Measurements from ENCODE around the gene TIMM17A. TPM values are rescaled to one million over a fixed set of nuclear protein-coding genes. Genes with fewer than 3 reads are reported as not detected.

TIMM17A gene
- 10 to 100 TPM; 38.8 to 47.5 TPM for total RNA-seq
- long read RNA-seq, donor 1, transcript TIMM17A-201 (6 exons, 1,659 nt) = major isoform, 17 of 24 reads
- long read RNA-seq, donor 1, partial matches to known transcripts = 3 of 24 reads
- long read RNA-seq, donor 1, other reads (novel, unspliced or antisense) = 3 of 24 reads
- long read RNA-seq, donor 2, transcript TIMM17A-201 (6 exons, 1,659 nt) = major isoform, 125 of 143 reads
- long read RNA-seq, donor 2, partial matches to known transcripts = 7 of 143 reads
- long read RNA-seq, donor 2, other reads (novel, unspliced or antisense) = 9 of 143 reads

DNA sequence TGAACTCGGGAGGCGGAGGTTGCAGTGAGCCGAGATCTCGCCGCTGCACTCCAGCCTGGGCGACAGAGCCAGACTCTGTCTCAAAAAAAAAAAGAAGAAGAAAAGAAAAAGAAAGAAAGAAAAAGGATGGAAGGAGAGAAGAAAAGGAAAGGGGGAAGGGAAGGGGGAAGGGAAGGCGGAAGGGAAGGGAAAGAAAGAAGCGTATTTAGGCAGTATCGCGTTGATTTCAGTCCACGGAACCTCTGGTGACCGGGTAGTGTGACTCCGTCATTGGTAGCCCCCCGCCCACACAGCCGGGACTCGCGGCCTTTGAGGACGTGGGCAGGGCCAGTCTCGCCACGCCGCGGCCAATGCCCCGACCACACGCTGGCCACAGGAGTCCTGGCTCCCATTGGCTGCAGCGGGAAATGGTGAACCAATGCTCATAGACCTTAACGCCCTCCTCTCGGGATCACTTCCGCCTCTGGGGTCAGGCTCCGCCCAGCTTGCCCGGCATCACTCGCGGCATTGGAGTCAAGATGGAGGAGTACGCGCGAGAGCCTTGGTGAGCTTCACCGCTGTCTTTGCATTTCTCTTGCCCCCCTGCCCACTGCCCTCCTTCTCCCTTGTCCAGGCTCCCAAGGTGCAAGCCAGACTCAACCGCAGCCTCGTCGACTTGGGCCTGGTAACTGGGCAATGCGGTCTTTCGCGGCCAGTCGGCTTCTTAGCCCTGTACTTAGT is at the start of gene TIMM17A:
Gene TIMM17A, plus strand, starts transcription at position 495 of the 720 bp plus-strand sequence. Its CDS starts 24 bp downstream, at position 519.
- intact Hi-C loops (cut with DNase I) = no loop called here
- DNase-seq (ENCODE audit: low spot score) = peak; percentile 99

DNA sequence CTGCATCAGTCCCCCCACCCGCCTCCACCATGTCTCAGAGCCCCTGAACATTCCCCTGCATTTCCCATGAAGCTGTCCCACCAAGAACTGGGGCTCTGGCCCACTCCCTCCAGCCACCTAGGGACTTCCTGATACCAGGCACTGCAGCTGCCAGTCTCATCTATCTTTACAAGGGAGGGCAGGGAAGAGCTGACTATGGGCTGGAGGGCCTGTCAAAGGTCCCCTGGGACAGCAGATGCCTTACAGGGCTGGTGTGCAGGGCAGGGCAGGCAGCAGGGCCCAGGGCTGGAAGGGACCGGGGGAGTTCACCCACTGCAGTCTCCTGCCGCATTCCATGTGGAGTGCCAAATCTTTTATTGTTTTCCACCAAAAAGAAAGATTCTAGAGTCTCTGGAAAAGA is 49.0 kb upstream of the TIMM17A start:
- DNase-seq (ENCODE audit: low spot score) = no peak
- intact Hi-C loops (cut with DNase I) = no loop called here

DNA sequence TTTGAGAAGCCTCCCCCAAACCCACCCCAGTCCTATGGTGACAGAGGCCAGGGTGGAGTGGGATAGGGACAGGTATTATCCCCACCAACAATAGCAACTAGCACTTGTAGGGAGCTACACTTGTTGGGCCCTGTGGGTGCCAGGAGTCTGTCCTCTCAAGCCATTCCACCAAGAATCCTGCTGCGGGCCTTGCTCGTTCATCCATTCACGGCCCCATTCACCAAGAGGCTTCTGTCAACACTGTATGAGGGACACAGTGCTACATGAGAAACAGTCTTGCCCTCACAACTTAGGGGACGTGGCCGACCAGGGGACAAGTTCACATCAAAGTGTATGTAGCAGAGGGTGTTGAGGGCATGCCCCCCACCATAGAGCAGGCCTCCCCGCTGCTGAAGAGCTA is 47.7 kb upstream of the TIMM17A start:
- DNase-seq (ENCODE audit: low spot score) = no peak
- intact Hi-C loops (cut with DNase I) = no loop called here

DNA sequence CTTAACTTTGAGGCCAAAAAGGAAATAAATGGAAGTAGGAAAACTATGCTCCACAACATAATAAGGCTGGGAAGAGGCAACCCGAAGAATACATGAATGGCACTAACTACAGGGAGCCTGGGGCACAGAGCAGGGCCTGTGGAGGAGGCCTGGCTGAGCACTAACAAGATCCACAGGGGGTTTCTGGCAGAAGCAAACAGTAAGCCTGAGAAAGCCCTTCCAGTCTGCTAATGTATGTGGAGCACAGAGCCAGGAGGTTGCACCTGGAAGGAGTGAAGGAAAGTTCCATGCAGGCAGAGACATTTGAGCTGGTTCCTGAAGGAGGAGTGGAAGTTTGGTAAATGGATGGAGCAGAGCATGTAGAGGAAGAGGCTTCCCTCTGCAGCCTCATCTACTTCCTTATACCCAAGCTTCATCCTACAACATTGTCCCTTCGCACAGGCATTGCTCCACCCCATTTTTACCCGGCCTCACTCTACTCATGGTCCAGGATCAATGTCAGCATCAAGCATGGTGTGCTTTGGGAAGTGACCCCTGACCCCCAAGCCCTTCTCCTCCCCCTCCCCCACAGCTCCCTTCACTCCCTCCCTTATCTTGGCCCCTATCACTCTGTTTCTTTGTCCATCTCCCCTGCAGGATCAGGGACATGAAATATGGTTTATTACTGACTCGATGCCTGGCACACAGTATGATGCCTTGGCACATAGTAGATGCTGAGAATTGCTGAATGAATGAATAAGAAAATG is 43.3 kb upstream of the TIMM17A start:
- DNase-seq (ENCODE audit: low spot score) = no peak
- intact Hi-C loops (cut with DNase I) = no loop called here

DNA sequence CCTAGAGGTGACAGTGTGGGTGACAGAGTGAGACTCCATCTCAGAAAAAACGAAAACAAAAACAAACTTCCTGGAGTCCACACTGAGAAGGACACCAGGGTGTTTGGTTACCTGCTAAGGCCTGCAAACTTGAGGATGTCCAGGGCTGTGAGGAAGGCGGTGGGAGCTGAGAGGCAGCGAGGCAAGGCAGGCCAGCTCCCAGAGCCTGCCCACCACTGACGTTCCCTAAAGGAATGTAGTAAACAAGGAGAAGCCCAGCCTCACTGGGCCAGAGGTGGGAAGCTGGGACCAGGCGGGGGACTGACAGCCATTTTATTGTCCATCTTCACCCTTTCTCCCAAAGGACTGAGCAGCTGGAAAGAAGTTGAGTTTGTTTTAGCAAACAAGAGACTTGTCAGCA is 42.5 kb upstream of the TIMM17A start:
- intact Hi-C loops (cut with DNase I) = no loop called here
- DNase-seq (ENCODE audit: low spot score) = no peak

DNA sequence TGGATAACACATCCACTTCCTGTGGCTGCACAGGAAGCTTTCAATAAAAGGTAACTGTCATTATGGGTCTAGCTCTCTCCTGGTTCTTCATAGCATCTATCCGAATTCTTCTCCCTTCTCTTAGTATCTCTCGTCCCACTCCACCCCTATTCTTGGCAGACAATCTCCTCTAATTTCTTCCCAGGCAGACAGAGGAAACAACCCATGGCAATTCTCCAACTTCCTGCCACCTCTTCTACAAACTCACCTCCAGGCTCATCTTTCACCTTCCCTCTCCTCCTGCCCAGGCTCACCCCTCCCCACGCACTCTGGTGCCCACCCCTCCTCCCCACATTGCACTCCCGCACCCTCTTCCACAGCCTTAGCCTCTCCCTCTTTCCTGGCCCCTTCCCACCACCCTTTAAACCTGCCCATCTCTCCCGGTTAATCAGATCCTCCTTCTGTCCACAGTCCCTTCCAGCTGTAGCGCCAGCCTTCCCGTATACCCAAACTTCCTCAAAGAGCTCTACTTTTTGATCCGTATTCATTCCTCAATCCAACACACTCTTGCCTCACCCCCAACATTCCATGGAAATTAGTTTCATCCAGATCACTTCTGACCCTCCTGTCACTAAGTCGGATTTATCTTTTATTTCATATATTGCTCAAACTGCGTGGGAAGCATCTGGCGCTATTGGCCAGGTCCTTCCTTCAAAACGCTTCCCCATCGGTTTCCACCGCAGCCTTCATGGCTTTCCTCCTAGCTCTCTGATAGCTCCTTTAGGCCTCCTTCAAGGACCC is 40.7 kb upstream of the TIMM17A start:
- no peak for DNase-seq (ENCODE audit: low spot score)
- intact Hi-C loops (cut with DNase I) = no loop called here

DNA sequence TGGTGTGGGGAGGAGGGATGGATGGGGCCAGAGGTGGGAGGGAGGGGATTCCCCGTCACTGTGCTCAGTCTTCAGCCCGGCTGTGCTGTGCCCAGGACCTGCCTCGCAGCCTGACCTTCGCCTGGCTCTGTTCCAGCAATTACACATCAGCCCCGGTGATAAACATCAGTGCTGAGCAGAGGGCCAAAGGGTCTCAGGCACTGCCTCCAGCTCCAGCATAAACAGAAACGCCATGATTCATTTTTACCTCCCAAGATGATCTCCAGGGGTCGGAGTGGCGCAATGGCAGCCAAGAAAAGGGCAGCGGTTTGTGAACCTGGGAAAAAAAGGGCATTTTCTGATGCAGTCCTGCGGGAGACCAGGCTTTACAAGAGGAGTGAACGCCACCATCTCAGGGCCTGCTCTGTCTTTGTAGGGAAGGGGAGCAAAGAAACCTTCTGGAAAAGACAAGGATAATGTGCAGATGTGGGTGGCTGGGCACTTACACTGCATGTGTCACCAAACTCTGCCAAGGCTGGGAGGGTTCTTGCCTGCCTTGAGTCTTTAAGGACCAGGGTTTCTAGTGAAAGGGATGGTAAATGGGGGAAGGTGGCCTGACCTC is 38.6 kb upstream of the TIMM17A start:
- DNase-seq (ENCODE audit: low spot score) = peak; percentile 94
- intact Hi-C loops (cut with DNase I) = no loop called here

DNA sequence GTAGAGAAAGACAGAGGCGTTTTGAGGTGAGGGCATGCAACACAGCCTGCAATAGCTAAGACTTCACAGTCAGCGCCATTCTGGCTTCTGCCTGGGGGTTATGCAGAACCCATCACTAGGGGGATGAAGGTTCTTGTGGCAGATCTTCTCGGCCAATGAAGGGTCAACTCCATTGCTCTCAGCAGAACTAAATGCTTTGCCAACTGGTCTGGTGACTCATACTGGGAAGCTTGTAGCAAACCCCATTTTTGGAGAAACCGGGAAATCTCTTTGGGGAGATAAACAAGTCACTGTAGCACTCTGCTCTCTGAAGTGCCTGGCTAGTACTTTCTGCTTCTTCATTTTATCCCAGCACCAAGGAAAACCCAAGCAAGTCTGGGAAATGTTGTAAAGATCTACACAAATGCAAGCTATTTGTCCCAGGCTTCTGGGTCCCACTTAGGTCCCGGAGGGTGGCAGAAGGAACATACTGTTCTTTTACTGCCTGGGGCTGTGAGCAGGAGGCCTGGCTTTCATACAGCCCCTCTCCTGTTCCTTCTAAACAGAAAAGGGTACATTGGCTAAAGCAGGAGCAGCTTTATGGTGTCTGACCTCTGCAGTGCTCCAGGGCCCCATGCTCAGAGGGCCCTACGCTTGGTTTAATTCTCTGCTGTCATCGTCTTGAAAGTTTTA is 37.8 kb upstream of the TIMM17A start:
- intact Hi-C loops (cut with DNase I) = loop anchor here in 1 of 2 donors (1.0 kb wide), 1 partner anchor 32 kb away; no protein-coding TSS in a partner anchor
- DNase-seq (ENCODE audit: low spot score) = no peak

DNA sequence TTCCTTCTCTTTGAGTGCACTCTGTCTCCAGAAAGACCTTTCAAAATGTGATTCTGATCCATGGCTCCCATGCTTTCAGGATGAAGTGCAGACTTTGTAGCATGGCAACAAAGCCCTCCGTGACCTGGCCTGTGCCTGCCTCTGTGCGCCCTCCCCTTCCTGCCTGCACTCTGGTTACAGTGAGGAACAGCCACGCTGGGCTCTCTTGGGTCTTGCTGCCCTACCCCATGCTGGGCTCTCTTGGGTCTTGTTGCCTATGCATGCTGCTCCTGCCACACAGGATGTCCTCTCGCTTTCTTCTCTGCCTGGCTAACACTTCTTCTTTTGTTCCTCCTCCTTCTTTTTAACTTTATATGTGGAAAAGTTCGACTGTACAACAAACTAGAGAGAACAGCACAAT is 37.0 kb upstream of the TIMM17A start:
- intact Hi-C loops (cut with DNase I) = loop anchor here in 1 of 2 donors (1.0 kb wide), 1 partner anchor 33 kb away; no protein-coding TSS in a partner anchor
- DNase-seq (ENCODE audit: low spot score) = no peak

DNA sequence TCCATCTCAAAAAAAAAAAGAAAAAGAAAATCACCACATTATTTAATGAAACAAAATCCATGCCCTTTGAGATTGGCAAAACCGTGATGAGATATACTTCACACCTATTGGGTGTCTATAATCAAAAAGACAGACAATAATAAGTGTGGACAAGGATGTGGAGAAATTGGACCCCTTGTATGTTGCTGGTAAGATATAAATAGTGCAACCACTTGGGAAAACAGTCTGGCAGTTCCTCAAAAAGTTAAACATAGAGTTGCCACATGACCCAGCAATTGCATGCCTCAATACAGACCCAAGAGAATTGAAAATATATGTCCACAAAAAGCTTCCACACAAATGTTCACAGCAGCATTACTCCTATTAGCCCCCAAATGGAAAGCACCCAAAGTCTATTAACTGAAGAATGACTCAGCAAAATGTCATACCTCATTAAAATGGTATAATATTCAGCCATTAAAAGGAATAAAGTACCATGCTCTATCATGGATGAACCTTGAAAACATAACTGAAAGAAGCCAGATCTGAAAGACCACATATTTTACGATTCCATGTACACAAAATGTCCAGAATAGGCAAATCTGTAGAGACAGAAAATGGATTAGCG is 33.2 kb upstream of the TIMM17A start:
- DNase-seq (ENCODE audit: low spot score) = no peak
- intact Hi-C loops (cut with DNase I) = no loop called here

DNA sequence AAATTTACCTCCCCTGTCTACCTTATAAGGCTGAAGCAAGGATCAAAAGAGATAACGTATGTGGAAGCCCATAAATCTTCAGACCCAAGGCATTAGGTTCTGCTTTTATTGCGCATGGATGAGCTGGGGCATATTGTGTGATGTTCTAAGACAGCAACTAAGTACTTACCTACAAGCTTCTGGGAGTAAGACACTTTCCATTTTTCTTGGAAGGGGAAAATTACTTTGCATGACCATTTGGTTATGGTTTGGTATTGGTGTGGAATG is 30.1 kb upstream of the TIMM17A start:
- intact Hi-C loops (cut with DNase I) = no loop called here

DNA sequence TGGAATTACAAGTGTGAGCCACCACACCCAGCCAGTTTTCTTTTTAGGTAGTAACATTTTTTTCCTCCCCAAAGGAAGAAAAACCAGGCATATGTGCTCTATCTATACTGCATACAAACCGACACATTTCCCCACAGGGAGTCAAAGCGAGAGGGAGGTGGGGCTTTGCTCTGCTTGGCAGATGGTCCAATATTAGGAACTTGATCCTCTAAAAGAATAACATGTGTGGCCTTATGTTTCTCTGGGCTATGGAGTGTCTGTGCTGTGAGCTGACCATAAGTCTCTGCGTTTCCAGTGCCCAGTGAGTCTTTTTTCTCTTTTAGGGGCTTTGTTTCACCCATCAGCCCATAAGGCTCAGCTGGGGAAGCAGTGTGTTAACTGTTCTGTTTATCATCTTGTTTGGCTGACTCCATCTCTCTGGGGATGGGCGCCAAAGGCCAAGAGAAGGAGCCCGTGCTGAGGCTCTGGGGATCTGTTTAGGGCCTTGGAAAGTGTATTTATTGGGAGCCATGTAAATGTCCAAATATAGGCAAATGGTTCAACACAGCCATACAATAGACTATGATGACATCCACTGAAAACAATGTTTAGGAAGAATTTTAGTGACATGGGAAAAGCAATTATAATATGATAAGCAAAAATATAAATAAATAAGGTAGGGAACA is 29.2 kb upstream of the TIMM17A start:
- intact Hi-C loops (cut with DNase I) = no loop called here
- DNase-seq (ENCODE audit: low spot score) = no peak

More for the DNA sequence above, 30.1 kb upstream of the TIMM17A start:
- DNase-seq (ENCODE audit: low spot score) = no peak

DNA sequence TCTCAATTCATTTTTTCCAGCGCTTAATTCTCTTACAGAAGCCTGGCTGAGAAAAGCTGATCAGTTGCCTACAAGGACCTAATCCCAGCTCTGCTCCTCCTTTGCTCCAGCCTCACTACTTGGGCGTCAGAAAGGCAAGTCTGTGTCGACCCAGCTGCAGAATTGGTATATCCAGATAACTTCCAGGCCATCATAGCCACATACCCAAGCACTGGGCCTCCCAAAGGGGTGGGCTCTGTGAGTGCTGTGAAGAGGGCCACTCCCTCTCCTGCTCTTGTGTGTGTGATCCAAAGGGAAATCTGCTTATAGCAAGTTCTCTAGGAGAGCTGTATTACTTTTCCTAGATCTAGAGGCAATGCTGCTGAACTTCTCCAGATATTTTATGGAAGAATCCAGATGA is 27.0 kb upstream of the TIMM17A start:
- intact Hi-C loops (cut with DNase I) = no loop called here
- DNase-seq (ENCODE audit: low spot score) = no peak

DNA sequence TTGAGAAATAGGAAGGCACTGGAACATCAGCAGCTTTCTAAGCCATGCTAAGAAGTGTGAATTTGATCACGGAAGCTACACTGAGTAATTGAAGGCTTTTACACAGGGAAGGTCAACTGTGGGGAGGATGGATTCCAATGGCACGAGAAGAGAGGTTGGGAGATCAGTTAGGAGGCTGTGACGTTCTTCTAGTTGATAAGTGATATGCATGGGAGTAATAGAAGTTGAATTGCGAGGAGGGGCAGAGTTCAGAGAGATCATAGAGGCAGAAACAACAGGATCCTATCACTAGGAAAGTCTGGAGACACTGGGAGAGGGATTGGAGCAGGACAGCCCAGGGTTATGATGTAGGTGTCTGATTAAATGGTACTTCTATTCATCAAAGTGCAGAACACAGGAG is 25.2 kb upstream of the TIMM17A start:
- intact Hi-C loops (cut with DNase I) = no loop called here
- no peak for DNase-seq (ENCODE audit: low spot score)

DNA sequence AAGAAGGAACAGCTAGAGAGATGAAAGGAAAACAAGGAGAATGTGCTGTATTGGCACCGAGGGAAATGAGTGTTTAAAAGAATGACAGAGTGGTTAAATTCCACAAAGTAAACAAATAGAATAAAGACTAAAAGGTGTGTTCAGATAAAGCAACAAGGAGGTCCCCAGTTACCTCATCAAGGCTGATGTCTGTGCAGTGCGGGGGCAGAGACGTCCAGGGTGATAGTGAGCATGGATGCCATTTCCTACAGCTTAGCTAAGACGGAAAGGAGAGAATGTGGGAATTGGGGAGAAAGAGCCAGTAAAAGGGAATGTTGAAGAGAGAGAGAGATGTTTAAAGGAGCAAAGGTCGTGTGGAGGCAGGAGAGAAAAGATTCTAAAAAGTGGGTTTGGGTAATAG is 24.5 kb upstream of the TIMM17A start:
- DNase-seq (ENCODE audit: low spot score) = no peak
- intact Hi-C loops (cut with DNase I) = no loop called here

DNA sequence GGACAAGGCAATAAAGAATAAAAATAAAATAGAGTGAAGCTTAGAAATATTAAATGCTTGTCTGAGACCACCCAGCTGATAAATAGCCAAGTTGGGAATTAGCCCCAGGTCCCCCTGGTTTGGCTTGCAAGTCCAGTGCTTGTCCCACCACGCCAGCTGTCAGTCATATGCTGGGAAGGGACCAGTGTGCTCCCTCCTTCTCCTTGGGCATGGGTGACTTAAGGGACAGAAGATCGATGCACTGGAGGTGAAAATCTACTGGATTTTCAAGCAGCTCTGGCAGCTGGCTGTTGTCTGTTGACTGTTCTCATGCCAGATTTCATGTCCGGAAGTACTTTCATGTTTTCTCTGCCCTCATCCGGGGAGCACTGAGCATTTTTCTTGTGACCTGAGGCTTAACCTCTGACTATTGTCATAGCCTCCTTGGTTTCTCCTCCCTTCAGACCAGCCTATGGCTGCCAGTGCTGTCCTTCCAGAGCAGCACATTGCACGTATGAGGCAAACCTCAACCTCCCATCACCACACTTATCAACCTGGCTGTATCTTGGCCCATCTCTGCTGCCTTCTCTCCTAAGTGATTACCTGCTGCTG is 21.4 kb upstream of the TIMM17A start:
- DNase-seq (ENCODE audit: low spot score) = no peak
- intact Hi-C loops (cut with DNase I) = no loop called here

DNA sequence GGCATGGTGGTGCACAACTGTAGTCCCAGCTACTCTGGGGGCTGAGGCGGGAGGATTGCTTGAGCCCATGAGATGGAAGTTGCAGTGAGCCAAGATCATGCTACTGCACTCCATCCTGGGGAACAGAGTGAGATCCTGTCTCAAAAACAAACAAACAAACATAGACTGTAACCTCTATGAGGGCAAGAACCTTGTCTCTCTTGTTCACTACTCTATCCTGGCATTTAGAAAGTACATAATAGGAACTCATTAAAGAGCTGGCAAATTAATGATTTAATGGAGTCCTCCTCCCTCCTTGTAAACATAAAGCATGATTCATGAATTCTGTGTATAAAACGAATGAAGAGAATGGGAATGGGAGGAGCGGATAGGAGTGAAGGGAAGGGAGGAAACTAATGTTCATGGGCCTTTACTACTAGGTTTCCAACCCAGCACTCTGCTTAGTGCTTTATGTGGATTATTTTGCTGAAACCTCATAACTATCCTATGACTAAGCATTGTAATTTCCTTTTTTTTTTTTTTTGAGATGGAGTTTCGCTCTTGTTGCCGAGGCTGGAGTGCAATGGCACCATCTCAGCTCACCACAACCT is 17.6 kb upstream of the TIMM17A start:
- intact Hi-C loops (cut with DNase I) = no loop called here
- DNase-seq (ENCODE audit: low spot score) = no peak
